Colonic mucosa (tissue), 4 donors: ENCODE results near the gene PSKH1. TPM values are rescaled to one million over a fixed set of nuclear protein-coding genes. Genes with fewer than 3 reads are reported as not detected.

ENCODE experiments used
- DNase-seq: peaks from one replicate; pipeline ENCODE4 v3.0.0-alpha.2; 2020
- H3K27ac ChIP-seq: fragments of 200-600 bp; one replicate; pipeline ENCODE4 v1.8.0; 2021
- H3K27me3 ChIP-seq: fragments of 200-600 bp; one replicate; pipeline ENCODE4 v1.8.0; 2021
- H3K36me3 ChIP-seq: fragments of 200-600 bp; one replicate; pipeline ENCODE4 v1.8.0; 2021
- H3K4me1 ChIP-seq: fragments of 200-600 bp; one replicate; pipeline ENCODE4 v1.8.0; 2021; ENCODE audit warnings: mild to moderate bottlenecking
- H3K4me3 ChIP-seq: fragments of 200-600 bp; one replicate; pipeline ENCODE4 v1.8.0; 2021
- H3K9ac ChIP-seq, 2 donors: one replicate each; pipeline ENCODE4 v1.7.0; 2013; ENCODE audit warnings: control low read depth in 2 of 2, low read depth in 2 of 2, low read length in 2 of 2
- H3K9me3 ChIP-seq: fragments of 200-600 bp; one replicate; pipeline ENCODE4 v1.8.0; 2021
- CTCF ChIP-seq: fragments of 200-600 bp; IDR thresholded peaks from one replicate; pipeline ENCODE4 v1.8.0; 2022; ENCODE audit warnings: antibody characterized with exemption, mild to moderate bottlenecking
- intact Hi-C: fragments of 100-400 bp; cut with DNase I; formaldehyde crosslinking; loops from one replicate; pipeline ENCODE4 v1.14.1; 2022
- total RNA-seq, 2 donors: library from RNA; stranded (reverse); fragmentation: NEBNext Ultra II Directional in 1 of 2; extraction: Animal tissue kit (Norgen Biotek cat#: 25700) in 1 of 2; gene quantifications; one replicate each; pipeline ENCODE4 v1.2.1, GENCODE V29; 2021
- donor health status: healthy.
- donor health status: DM: no; HTN: no; CAD: no.
- donor health status: DM: no; HTN: no; CAD: no.

Gene PSKH1
- 10 to 100 TPM; 24.5 to 34.7 TPM for total RNA-seq

- Histone ChIP-seq H3K9ac (peak within 1 kb of the TSS; percentile 100), H3K27me3 (no peaks in the 10 kb centered on the region), H3K27ac (peak within 1 kb of the TSS; percentile 93), H3K9me3 (no peaks in the 10 kb centered on the region), H3K4me1 (peaks cover 11% of the 10 kb centered on the region), H3K4me3 (peak within 1 kb of the TSS; percentile 96), H3K36me3 (no peaks in the 10 kb centered on the region)
- peak; percentile 98 for DNase-seq
- intact Hi-C loops: no loop called here
- no peak for TF ChIP-seq CTCF
These were observed at the start of gene PSKH1 for GRCh38 chr16:67892899-67893742. PSKH1 (plus strand) TSS chr16:67893254; CDS start chr16:67908750, 15,496 bp downstream.

- H3K27me3 ChIP-seq: no peaks in the 10 kb centered on the region
These were observed 49.7 kb upstream of the PSKH1 start for GRCh38 chr16:67843343-67843765.

GRCh38 chr16:67844497-67844896, 48.6 kb upstream of the PSKH1 start:
- Histone ChIP-seq H3K9me3 (no peaks in the 10 kb centered on the region), H3K36me3 (no peaks in the 10 kb centered on the region), H3K27ac (no peak overlapping the region), H3K4me1 (peaks cover 33% of the 10 kb centered on the region), H3K27me3 (no peaks in the 10 kb centered on the region), H3K4me3 (no peak overlapping the region), H3K9ac (no peak overlapping the region)
- intact Hi-C loops: no loop called here
- no peak for DNase-seq
- TF ChIP-seq CTCF: no peak

More at GRCh38 chr16:67843343-67843765, 49.7 kb upstream of the PSKH1 start:
- H3K9me3 ChIP-seq: no peaks in the 10 kb centered on the region
- peaks cover 33% of the 10 kb centered on the region for H3K4me1 ChIP-seq
- peak overlapping the region; percentile 70 to 87 for H3K9ac ChIP-seq
- DNase-seq: peak; percentile 44
- peak overlapping the region; percentile 79 for H3K4me3 ChIP-seq
- intact Hi-C loops: no loop called here
- H3K36me3 ChIP-seq: no peaks in the 10 kb centered on the region
- H3K27ac ChIP-seq: peak overlapping the region; percentile 97
- no peak for TF ChIP-seq CTCF

GRCh38 chr16:67845291-67846062, 47.6 kb upstream of the PSKH1 start:
- peak; percentile 24 for DNase-seq
- peaks cover 33% of the 10 kb centered on the region for H3K4me1 ChIP-seq
- no peaks in the 10 kb centered on the region for H3K27me3 ChIP-seq
- intact Hi-C loops: no loop called here
- no peaks in the 10 kb centered on the region for H3K9me3 ChIP-seq
- H3K4me3 ChIP-seq: peak overlapping the region; percentile 76
- peak overlapping the region; percentile 16 to 97 for H3K9ac ChIP-seq
- no peaks in the 10 kb centered on the region for H3K36me3 ChIP-seq
- H3K27ac ChIP-seq: peak overlapping the region; percentile 89
- no peak for TF ChIP-seq CTCF

GRCh38 chr16:67846063-67846319, 47.1 kb upstream of the PSKH1 start:
- Histone ChIP-seq H3K27ac (peak overlapping the region; percentile 89), H3K9ac (peak overlapping the region; percentile 74 to 97), H3K27me3 (no peaks in the 10 kb centered on the region), H3K9me3 (no peaks in the 10 kb centered on the region), H3K4me1 (peaks cover 33% of the 10 kb centered on the region), H3K4me3 (peak overlapping the region; percentile 76), H3K36me3 (no peaks in the 10 kb centered on the region)
- no peak for DNase-seq
- intact Hi-C loops: no loop called here
- TF ChIP-seq CTCF: no peak
